Calu3 (cell line): ENCODE data around the gene CHN2. TPM values are rescaled to one million over a fixed set of nuclear protein-coding genes. Genes with fewer than 3 reads are reported as not detected.
A peak's percentile ranks its signal among the peaks of the same experiment; 100 is the strongest.

Experiments used
- BruUV-seq: library from RNA; stranded (reverse); fragments of 400-500 nt; replicated peaks from 2 replicates; lab custom pipeline; 2021; lab: Mats Ljungman, UMichigan
- CTCF ChIA-PET: fragments of 300-600 bp; sonication (Branson Sonifier 250); formaldehyde crosslinking; loops from one replicate; lab custom pipeline; 2022; ENCODE audit warnings: antibody characterized with exemption; lab: Charles Lee
- DNase-seq: peaks from one replicate; pipeline ENCODE4 v3.0.0; 2022
- H3K27ac Mint-ChIP-seq: one replicate; pipeline ENCODE4 v1.8.0; 2022; ENCODE audit warnings: mixed read lengths; ENCODE audit not compliant: unreplicated experiment
- H3K27me3 Mint-ChIP-seq: one replicate; pipeline ENCODE4 v1.8.0; 2022; ENCODE audit warnings: mixed read lengths; ENCODE audit not compliant: unreplicated experiment
- H3K36me3 Mint-ChIP-seq: one replicate; pipeline ENCODE4 v1.8.0; 2022; ENCODE audit warnings: mild to moderate bottlenecking, moderate library complexity, mixed read lengths; ENCODE audit not compliant: insufficient read depth, unreplicated experiment
- H3K4me1 Mint-ChIP-seq: one replicate; pipeline ENCODE4 v1.8.0; 2022; ENCODE audit warnings: mild to moderate bottlenecking, low read depth, mixed read lengths; ENCODE audit not compliant: unreplicated experiment
- H3K4me3 Mint-ChIP-seq: one replicate; pipeline ENCODE4 v1.8.0; 2022; ENCODE audit warnings: mild to moderate bottlenecking, low read depth, moderate library complexity, mixed read lengths; ENCODE audit not compliant: unreplicated experiment
- H3K9me3 Mint-ChIP-seq: one replicate; pipeline ENCODE4 v1.8.0; 2022; ENCODE audit warnings: low read depth, mixed read lengths; ENCODE audit not compliant: unreplicated experiment
- CTCF ChIP-seq: fragments of 200-600 bp; IDR thresholded peaks from one replicate; pipeline ENCODE4 v1.8.0; 2022; ENCODE audit warnings: antibody characterized with exemption; ENCODE audit not compliant: unreplicated experiment
- intact Hi-C: fragments of 100-400 bp; cut with micrococcal nuclease; formaldehyde crosslinking; loops from one replicate; pipeline ENCODE4 v1.10.0; 2022; ENCODE audit not compliant: unreplicated experiment
- total RNA-seq: library from RNA; stranded (reverse); gene quantifications from 2 replicates; pipeline ENCODE4 v1.2.3, GENCODE V29; 2022

CHN2 gene
- total RNA-seq, 1 experiment from 2014 or later: 12.4 TPM

GRCh38 chr7:29146888-29147609, 47.5 kb upstream of the CHN2 start:
- TSS peak; percentile 54 for BruUV-seq
- TF ChIP-seq CTCF: no peak
- CTCF ChIA-PET: interaction anchor here (1.0 to 2.6 kb wide), 3 partner anchors 33 to 223 kb away, joined by 3 to 11 read pairs (median 3); no protein-coding TSS in a partner anchor
- intact Hi-C loops: no loop called here
- Mint-ChIP-seq H3K27me3 (no peaks in the 10 kb centered on the region), H3K27ac (peak overlapping the region; percentile 72), H3K9me3 (no peaks in the 10 kb centered on the region), H3K4me1 (peaks cover 29% of the 10 kb centered on the region), H3K36me3 (peaks cover 16% of the 10 kb centered on the region), H3K4me3 (peak overlapping the region; percentile 99)
- peak; percentile 57 for DNase-seq

- peaks cover 16% of the 10 kb centered on the region for H3K36me3 Mint-ChIP-seq
- no peaks in the 10 kb centered on the region for H3K27me3 Mint-ChIP-seq
- no peak overlapping the region for H3K4me3 Mint-ChIP-seq
- no peak for DNase-seq
- intact Hi-C loops: no loop called here
- CTCF ChIA-PET: no interaction called here
- no peaks in the 10 kb centered on the region for H3K9me3 Mint-ChIP-seq
- no TSS peak for BruUV-seq
- no peak overlapping the region for H3K27ac Mint-ChIP-seq
- H3K4me1 Mint-ChIP-seq: peaks cover 22% of the 10 kb centered on the region
- no peak for TF ChIP-seq CTCF
Measured at GRCh38 chr7:29147821-29148220, 46.8 kb upstream of the CHN2 start.

- H3K27ac Mint-ChIP-seq: no peak overlapping the region
- no peaks in the 10 kb centered on the region for H3K27me3 Mint-ChIP-seq
- CTCF ChIA-PET: interaction anchor here (0.5 to 0.6 kb wide), 2 partner anchors 14 to 48 kb away, joined by 3 to 4 read pairs; no protein-coding TSS in a partner anchor
- BruUV-seq: no TSS peak
- DNase-seq: no peak
- no peak for TF ChIP-seq CTCF
- H3K36me3 Mint-ChIP-seq: peaks cover 16% of the 10 kb centered on the region
- H3K4me3 Mint-ChIP-seq: no peak overlapping the region
- intact Hi-C loops: no loop called here
- H3K4me1 Mint-ChIP-seq: peaks cover 16% of the 10 kb centered on the region
- no peaks in the 10 kb centered on the region for H3K9me3 Mint-ChIP-seq
Measured at GRCh38 chr7:29149036-29149435, 45.5 kb upstream of the CHN2 start.

- H3K27me3 Mint-ChIP-seq: no peaks in the 10 kb centered on the region
- intact Hi-C loops: no loop called here
- no peaks in the 10 kb centered on the region for H3K9me3 Mint-ChIP-seq
- no peak for TF ChIP-seq CTCF
- CTCF ChIA-PET: interaction anchor here (0.6 kb wide), 1 partner anchor 24 kb away, joined by 3 read pairs; no protein-coding TSS in a partner anchor
- no peak for DNase-seq
- H3K4me1 Mint-ChIP-seq: peaks cover 16% of the 10 kb centered on the region
- H3K36me3 Mint-ChIP-seq: peaks cover 13% of the 10 kb centered on the region
- H3K4me3 Mint-ChIP-seq: no peak overlapping the region
- BruUV-seq: no TSS peak
- H3K27ac Mint-ChIP-seq: no peak overlapping the region
Measured at GRCh38 chr7:29150856-29151255, 43.7 kb upstream of the CHN2 start.
